Activated naive CD4-positive, alpha-beta T cell treated with anti-CD3 and anti-CD28 coated beads, Interleukin-2, amount 50 U/mL, for 72 hours (primary cell): ENCODE data around the gene MTG2. TPM values are rescaled to one million over a fixed set of nuclear protein-coding genes. Genes with fewer than 3 reads are reported as not detected.
A peak's percentile ranks its signal among the peaks of the same experiment; 100 is the strongest.

Experiments used
- ATAC-seq, 2 donors: fragments of 150-1000 bp; cut with Tn5 transposase; 2 replicates each; pipeline ENCODE4 v1.10.0; 2021; ENCODE audit warnings: mild to moderate bottlenecking in 2 of 2, moderate library complexity in 2 of 2
- DNase-seq, 2 donors: peaks; one replicate each; pipeline ENCODE4 v3.0.0; 2021 to 2022; ENCODE audit warnings: low spot score in 2 of 2
- H3K27ac Mint-ChIP-seq, 2 donors: one replicate each; pipeline ENCODE4 v1.8.0; 2022; ENCODE audit warnings: mild to moderate bottlenecking in 2 of 2, mixed read lengths in 2 of 2
- H3K36me3 Mint-ChIP-seq, 2 donors: one replicate each; pipeline ENCODE4 v1.8.0; 2022; ENCODE audit warnings: mixed read lengths in 2 of 2
- H3K9me3 Mint-ChIP-seq, 2 donors: one replicate each; pipeline ENCODE4 v1.8.0; 2022; ENCODE audit warnings: mixed read lengths in 2 of 2
- total RNA-seq, 2 donors: library from RNA; stranded (reverse); gene quantifications; one replicate each; pipeline ENCODE4 v1.2.3, GENCODE V29; 2022

MTG2 gene
- total RNA-seq, 2 donors from 2014 or later = 33.9 to 39.5 TPM

- H3K9me3 Mint-ChIP-seq = no peaks in the 10 kb centered on the region
- no peaks in the 10 kb centered on the region for H3K36me3 Mint-ChIP-seq
- no peak for DNase-seq
- no peak overlapping the region for H3K27ac Mint-ChIP-seq
- ATAC-seq = no peak
Measured at GRCh38 chr20:62236766-62237513, 54.1 kb downstream of the MTG2 start.

GRCh38 chr20:62237514-62237800 lies 54.6 kb downstream of the MTG2 start:
- ATAC-seq (no peak), DNase-seq (no peak)
- no peaks in the 10 kb centered on the region for H3K36me3 Mint-ChIP-seq
- H3K9me3 Mint-ChIP-seq = no peaks in the 10 kb centered on the region
- peak overlapping the region; percentile 78 to 87 for H3K27ac Mint-ChIP-seq

GRCh38 chr20:62237801-62238568 lies 55.2 kb downstream of the MTG2 start, which contains the start of gene OSBPL2:
TSS of gene OSBPL2 (plus strand) at chr20:62238521. CDS start at chr20:62256185, 17,664 bp downstream.
- H3K9me3 Mint-ChIP-seq = no peaks in the 10 kb centered on the region
- DNase-seq (peak; percentile 100), ATAC-seq (peak; percentile 98 to 99)
- H3K36me3 Mint-ChIP-seq = no peaks in the 10 kb centered on the region
- H3K27ac Mint-ChIP-seq = peak within 1 kb of the TSS; percentile 78 to 94

GRCh38 chr20:62238569-62239277 lies 55.9 kb downstream of the MTG2 start:
- DNase-seq (no peak), ATAC-seq (no peak)
- Mint-ChIP-seq H3K27ac (peak overlapping the region; percentile 10 to 94), H3K36me3 (no peaks in the 10 kb centered on the region), H3K9me3 (no peaks in the 10 kb centered on the region)

GRCh38 chr20:62239278-62239879 lies 56.6 kb downstream of the MTG2 start:
- peak overlapping the region; percentile 10 to 94 for H3K27ac Mint-ChIP-seq
- H3K36me3 Mint-ChIP-seq = no peaks in the 10 kb centered on the region
- no peaks in the 10 kb centered on the region for H3K9me3 Mint-ChIP-seq
- DNase-seq = no peak
- ATAC-seq = no peak

GRCh38 chr20:62240020-62240685 lies 57.3 kb downstream of the MTG2 start:
- no peak for DNase-seq
- H3K27ac Mint-ChIP-seq = peak overlapping the region; percentile 10 to 31
- no peak for ATAC-seq
- no peaks in the 10 kb centered on the region for H3K9me3 Mint-ChIP-seq
- H3K36me3 Mint-ChIP-seq = no peaks in the 10 kb centered on the region

- DNase-seq (no peak), ATAC-seq (no peak)
- H3K27ac Mint-ChIP-seq = no peak overlapping the region
- no peaks in the 10 kb centered on the region for H3K36me3 Mint-ChIP-seq
- no peaks in the 10 kb centered on the region for H3K9me3 Mint-ChIP-seq
Measured at GRCh38 chr20:62241506-62241905, 58.7 kb downstream of the MTG2 start.

GRCh38 chr20:62242176-62242575 lies 59.3 kb downstream of the MTG2 start:
- no peak overlapping the region for H3K27ac Mint-ChIP-seq
- H3K9me3 Mint-ChIP-seq = no peaks in the 10 kb centered on the region
- no peak for DNase-seq
- ATAC-seq = no peak
- H3K36me3 Mint-ChIP-seq = no peaks in the 10 kb centered on the region

- Mint-ChIP-seq H3K9me3 (no peaks in the 10 kb centered on the region), H3K27ac (no peak overlapping the region), H3K36me3 (no peaks in the 10 kb centered on the region)
- DNase-seq (no peak), ATAC-seq (no peak)
Measured at GRCh38 chr20:62243106-62243505, 60.3 kb downstream of the MTG2 start.

- no peak overlapping the region for H3K27ac Mint-ChIP-seq
- H3K9me3 Mint-ChIP-seq = no peaks in the 10 kb centered on the region
- no peak for ATAC-seq
Measured at GRCh38 chr20:62243906-62244515, 61.2 kb downstream of the MTG2 start.

GRCh38 chr20:62244644-62245108 lies 61.8 kb downstream of the MTG2 start:
- DNase-seq = no peak
- Mint-ChIP-seq H3K36me3 (no peaks in the 10 kb centered on the region), H3K9me3 (no peaks in the 10 kb centered on the region), H3K27ac (peak overlapping the region in 1 of 2 donors; percentile 82)
- no peak for ATAC-seq

More at GRCh38 chr20:62243906-62244515, 61.2 kb downstream of the MTG2 start:
- DNase-seq = no peak
- H3K36me3 Mint-ChIP-seq = no peaks in the 10 kb centered on the region

GRCh38 chr20:62245911-62246280 lies 63.1 kb downstream of the MTG2 start:
- Mint-ChIP-seq H3K36me3 (no peaks in the 10 kb centered on the region), H3K9me3 (no peaks in the 10 kb centered on the region), H3K27ac (no peak overlapping the region)
- ATAC-seq = no peak
- DNase-seq = no peak

GRCh38 chr20:62246431-62246830 lies 63.6 kb downstream of the MTG2 start:
- no peaks in the 10 kb centered on the region for H3K36me3 Mint-ChIP-seq

GRCh38 chr20:62246872-62247652 lies 64.2 kb downstream of the MTG2 start:
- ATAC-seq = no peak
- Mint-ChIP-seq H3K9me3 (no peaks in the 10 kb centered on the region), H3K27ac (peak overlapping the region in 1 of 2 donors; percentile 36), H3K36me3 (no peaks in the 10 kb centered on the region)
- no peak for DNase-seq

More at GRCh38 chr20:62246431-62246830, 63.6 kb downstream of the MTG2 start:
- Mint-ChIP-seq H3K27ac (no peak overlapping the region), H3K9me3 (no peaks in the 10 kb centered on the region)
- ATAC-seq = no peak
- no peak for DNase-seq

GRCh38 chr20:62248890-62249560 lies 66.2 kb downstream of the MTG2 start:
- H3K36me3 Mint-ChIP-seq = no peaks in the 10 kb centered on the region
- peak overlapping the region in 1 of 2 donors; percentile 22 for H3K27ac Mint-ChIP-seq
- no peak for DNase-seq
- no peaks in the 10 kb centered on the region for H3K9me3 Mint-ChIP-seq
- ATAC-seq = no peak
